Measurements from ENCODE around the gene CFAP107.
"Not testable (repeated sequence)": the region's sequence is repeated elsewhere in the genome, so short reads cannot be mapped to it uniquely, and the experiment has no call there.

Gene CFAP107, protein sequence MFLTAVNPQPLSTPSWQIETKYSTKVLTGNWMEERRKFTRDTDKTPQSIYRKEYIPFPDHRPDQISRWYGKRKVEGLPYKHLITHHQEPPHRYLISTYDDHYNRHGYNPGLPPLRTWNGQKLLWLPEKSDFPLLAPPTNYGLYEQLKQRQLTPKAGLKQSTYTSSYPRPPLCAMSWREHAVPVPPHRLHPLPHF

DNA sequence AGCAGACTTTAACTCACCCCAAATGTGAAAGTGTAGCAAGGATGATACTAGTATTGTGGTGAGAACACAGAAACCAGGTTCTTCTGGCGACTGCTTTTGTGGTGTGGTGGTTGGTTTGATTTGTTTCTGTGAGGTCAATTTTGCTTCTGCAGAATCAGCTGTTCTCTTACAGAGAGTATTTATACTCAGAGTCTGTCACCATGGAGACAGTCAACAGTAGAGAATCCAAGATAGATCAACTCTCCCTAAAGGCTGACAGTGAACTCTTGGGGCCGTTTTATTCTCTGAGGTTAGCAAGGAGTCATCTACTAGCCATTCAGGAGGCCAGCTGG, at the start of gene CFAP107:
Gene CFAP107, plus strand, starts transcription at position 209 of the 332 bp plus-strand sequence. CDS start 231 bp downstream, outside the sequence.
- no peak for DNase-seq (ENCODE audit: low spot score)

DNA sequence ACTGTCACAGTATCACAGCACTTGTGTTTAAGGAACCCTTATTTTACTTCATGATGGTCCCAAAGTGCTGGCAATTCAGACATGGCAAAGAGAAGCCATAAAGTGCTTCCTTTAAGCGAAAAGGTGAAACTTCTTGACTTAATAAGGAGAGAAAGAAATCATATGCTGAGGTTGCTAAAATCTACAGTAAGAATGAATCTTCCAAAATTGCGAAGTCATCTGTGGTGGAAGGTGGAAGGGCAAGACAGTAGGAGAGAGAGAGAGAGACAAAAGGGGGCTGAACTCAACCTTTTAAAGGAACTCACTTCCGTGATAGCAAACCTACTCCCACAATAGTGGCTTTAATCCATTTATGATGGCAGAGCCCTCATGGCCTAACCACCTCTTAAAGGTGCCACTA, 49.3 kb upstream of the CFAP107 start:
- no peak for DNase-seq (ENCODE audit: low spot score)

DNA sequence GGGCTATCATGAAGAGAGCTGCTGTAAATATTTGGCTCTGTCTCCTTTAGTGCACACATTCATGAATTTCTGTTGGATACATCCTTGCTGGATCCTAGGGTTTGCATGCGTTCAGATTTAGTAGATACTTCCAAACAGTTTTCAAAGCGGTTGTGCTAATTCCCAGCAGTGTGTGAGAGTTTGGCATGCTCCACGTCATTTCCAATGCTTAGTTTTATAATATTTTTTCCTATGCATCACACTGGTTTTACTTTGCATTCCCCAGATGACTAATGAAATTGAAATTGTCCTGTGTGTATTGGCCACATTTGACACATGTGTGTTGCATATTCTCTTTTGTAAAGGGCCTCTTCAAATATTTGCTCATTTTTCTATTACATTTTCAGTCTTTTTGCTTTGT, 48.6 kb upstream of the CFAP107 start:
- DNase-seq (ENCODE audit: low spot score): no peak

DNA sequence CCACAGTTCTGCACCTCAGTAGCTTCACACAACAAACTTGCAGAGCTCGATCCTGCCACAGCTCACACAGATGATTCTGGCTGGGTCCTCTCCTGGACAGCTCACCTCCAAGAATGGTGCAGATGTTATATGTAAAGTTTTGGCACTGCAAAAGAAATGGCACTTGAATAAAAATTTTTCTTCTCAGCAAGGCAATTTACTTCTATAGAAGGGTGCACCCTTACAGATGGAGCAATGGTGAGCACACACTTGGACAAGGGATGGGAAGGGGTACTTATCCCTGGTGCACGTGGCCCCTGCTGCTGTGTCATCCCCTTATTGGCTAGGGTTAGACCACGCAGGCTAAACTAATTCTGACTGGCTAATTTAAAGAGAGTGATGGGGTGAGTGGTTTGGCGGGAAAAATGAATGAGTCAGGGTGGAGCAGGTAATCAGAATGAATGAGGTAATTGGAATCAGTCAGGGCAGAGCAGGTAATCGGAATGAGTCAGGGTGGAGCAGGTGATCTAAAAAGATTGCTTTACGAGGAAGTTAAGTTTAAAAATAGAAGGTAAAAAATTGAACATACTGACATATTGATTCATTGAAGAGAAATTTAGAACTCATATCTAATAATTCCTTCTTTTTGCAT, 42.1 kb upstream of the CFAP107 start:
- DNase-seq (ENCODE audit: low spot score): no peak

DNA sequence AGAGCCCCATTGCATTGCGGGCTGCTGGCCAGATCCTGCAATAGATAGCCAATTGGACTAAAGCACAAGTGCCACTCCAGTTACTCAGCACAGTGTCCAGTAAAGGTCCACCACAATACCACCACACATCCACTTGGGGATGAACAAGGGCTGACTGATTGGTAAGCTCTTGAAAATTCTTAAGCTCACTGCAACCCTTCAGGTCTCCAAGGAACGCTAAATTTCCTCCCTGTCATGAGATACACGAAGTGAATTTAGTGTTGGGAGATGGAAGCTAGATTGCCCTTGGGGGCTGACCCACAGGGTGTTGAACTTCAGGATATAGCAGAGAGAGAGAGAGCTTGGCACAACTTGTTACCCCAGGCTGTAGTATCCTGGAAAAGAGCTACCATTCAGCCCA, 39.9 kb upstream of the CFAP107 start:
- DNase-seq (ENCODE audit: low spot score): no peak

DNA sequence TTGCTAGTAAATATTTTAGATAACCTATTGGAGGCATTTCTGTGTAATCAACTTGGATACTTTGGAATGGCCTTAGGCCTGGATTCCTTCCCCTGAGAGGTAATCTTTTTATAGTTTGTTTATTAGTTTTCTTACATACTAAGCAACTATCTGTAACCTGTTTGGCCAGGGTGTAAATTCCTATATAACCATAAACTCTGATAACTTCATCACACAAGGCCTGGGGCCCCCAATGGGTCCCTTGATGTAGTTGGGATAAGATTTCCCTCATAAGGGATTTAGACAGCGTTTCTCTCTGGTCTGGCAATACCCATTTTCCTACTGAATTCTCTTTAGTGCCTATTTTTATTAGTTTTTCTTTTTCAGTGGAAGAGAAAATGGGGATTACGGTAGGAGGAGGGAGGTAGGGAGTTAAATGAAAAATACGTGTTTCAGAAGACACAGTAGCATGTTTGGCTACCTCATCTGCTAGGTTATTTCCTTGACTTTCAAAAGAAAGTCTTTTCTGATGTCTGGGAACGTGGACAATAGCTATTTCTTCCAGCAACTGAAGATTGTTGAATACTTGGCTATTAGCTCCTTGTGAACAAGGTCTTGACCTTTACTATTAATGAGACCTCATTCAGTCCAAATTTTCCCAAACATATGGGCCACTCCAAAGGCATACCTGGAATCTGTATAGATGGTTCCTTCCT, 37.5 kb upstream of the CFAP107 start:
- no peak for DNase-seq (ENCODE audit: low spot score)

DNA sequence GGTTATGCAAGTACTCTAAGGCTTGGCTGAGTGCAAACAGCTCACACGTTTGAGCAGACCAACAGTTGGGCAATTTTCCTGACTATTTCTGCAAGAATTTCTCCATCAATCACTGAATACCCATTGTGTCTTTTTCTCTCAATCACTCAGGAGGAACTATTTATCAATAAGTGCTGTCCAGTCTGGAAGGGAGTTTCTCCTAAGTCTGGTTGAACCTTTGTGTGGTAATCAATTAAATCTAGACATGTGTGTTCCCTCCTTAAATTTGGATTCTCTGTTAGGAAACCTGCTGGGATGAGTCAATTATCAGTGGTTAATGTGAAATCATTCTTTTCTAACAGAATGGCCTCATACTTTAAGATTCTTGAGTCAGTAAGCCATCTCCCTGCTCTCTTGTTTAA, 36.9 kb upstream of the CFAP107 start:
- no peak for DNase-seq (ENCODE audit: low spot score)

DNA sequence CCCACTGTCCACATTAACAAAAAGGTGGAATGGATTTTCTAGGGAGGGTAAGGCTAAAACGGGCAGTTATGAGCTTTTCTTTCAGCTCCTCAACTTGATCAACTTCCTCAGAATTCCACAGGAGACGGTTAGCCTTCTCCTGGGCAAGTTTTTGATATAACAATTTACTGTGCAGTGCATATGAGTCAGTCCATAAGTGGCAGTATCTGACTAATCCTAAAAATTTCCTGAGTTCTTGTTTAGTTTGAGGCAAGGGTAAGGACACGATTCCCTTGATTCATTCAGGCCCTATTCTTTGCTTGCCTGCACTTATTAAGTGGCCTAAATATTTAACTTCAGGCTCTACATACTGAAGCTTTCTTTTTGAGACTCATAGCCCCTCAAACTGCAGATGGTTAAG, 36.3 kb upstream of the CFAP107 start:
- no peak for DNase-seq (ENCODE audit: low spot score)

DNA sequence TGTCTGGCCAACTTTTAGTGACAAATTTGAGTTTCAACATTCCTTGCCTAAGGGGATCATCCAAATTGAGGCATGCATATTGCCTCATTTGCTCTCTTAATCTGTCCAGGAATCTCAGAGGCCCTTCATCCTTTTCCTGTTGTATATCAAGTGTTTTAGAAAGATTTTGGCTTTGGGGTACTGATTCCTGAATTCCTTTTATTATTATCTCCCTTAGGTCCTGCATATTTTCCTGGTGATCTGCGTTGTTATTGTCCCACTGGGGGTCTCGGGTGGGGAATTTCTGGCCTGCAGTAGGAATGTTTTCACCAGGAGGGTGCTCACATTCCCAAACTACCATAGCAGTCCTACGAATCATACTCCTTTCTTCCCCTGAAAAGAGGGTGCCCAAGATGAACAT, 34.5 kb upstream of the CFAP107 start:
- DNase-seq (ENCODE audit: low spot score): no peak

DNA sequence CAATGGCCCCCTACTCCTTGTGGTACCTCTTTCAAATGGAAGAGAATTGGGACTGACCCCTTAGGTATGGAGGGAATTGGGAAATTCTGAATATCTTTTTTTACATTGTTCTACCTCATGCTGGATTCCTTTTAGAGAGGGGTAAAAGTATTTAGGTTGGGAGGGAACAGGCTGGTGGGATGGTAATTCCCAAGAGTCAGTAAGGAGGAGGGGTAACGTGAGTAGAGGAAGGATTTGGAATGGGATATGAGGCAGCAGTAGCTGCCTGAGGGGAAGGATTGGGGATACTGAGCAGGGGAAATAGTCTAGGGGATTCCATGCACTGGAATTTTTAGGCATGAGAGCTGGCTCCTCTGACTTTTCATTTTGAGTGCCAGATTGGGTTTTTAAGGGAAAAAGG, 33.9 kb upstream of the CFAP107 start:
- DNase-seq (ENCODE audit: low spot score): no peak

DNA sequence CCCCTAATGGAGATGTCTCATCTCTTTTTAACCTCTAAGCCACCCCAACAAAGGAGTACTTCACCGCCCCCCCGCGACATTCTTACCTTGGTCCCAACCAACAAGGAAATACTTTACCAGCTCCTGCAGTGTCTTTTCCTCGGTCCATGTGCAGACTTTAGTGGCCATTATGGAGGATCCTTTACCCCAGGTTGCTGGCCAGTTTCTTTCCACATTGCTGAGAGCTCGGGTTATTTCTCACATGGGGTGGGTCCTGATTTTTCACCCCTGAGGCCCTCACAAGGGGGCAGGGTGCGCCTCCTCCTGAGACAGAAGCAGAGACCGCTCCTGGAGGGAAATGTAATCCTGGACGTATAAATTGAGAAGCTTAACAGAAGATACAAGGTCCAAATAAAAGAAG, 33.1 kb upstream of the CFAP107 start:
- DNase-seq (ENCODE audit: low spot score): no peak

DNA sequence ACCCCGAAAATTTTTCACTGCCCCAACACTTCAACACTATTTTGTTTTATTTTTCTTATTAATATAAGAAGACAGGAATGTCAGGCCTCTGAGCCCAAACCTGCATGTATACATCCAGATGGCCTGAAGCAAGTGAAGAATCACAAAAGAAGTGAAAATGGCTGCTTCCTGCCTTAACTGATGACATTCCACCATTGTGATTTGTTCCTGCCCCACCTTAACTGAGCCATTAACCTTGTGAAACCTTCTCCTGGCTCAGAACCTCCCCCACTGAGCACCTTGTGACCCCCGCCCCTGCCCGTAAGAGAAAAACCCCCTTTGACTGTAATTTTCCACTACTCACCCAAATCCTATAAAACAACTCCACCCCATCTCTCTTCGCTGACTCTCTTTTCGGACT, 32.3 kb upstream of the CFAP107 start:
- not testable (repeated sequence) for DNase-seq (ENCODE audit: low spot score)

DNA sequence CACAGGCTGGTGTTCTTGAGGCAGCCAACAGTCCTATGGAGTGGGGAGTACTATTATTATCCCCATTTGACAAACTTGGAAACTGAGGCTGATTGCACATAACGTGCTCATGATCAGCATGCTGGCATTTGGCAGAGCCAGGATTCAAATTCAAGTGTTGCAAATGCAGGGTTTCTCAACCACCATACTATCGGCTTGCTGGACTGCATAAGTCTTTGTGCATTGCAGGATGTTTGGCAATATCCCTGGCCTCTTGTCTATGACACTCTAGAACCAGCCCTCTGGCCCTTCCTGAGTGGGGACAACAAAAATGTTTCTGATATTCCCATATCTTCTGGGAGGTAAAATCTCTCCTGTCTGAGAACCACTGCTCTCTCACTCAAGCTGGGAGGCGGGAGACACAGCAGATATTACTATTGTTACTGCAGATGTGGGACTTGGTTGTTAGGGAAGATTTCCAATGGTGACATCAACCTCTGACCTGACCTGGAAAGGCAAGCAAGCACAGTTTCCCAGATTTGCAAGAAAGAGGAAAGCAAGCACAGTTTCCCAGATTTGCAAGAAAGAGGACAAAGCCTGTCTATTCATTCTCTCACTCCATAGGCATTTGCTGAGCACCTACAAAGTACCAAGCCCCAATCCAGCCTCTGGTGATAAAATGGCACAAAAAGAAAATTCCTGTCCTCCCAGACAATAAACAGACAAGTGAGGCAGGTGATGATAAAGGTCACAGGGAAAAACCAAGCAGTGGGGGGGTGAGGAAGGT, 31.1 kb upstream of the CFAP107 start:
- DNase-seq (ENCODE audit: low spot score): no peak

DNA sequence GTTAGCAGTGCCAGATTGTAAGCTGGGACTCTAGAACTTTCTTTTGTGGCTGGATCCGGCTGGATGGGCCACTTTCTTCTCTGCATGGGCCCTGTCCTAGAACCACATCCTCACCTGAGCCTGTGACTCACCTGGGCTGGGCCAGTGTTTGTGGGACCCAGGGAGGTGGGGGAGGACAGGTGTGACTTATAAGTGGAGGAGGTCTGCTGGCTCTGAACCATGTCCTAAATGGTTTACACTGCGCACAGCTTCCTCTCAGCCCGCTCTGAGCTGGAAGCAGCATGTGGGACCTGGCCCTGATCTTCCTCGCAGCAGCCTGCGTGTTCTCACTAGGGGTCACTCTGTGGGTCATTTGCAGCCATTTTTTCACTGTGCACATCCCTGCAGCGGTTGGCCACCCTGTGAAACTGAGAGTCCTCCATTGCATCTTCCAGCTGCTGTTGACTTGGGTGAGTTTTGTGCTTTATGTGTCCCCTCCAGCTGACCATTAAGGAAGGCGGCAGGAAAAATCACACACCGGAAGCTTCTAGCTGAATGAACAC, 30.0 kb upstream of the CFAP107 start, which contains the start of gene AADACL3:
Gene AADACL3, plus strand, starts transcription at position 215 of the 542 bp plus-strand sequence. Its CDS starts 67 bp downstream, at position 282.
- no peak for DNase-seq (ENCODE audit: low spot score)

DNA sequence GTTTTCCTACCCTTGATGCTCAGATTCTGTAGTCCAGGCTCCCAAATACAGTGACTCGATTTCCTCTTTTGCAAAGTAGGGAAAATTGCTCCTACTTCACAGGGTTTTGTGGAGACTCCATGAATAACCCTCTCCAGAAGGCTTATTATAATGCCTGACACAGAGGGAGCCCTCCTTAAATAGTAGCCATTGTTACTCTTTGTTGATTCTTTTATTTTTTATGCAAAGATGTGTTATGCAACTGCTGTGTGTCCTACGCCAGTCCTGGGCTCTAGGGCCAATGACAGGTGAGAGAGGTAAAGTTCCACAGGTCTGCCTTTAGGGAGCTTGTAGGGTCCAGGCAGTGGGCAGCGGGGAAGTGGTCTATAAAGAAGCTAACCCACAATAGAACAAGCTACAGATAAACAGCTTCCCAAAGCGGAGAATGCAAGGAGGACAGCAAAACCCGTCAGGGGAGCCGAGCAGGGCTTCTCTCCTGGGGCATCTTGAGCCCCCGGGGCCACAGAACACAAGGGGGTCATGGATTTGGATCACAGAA, 28.6 kb upstream of the CFAP107 start:
- no peak for DNase-seq (ENCODE audit: low spot score)

DNA sequence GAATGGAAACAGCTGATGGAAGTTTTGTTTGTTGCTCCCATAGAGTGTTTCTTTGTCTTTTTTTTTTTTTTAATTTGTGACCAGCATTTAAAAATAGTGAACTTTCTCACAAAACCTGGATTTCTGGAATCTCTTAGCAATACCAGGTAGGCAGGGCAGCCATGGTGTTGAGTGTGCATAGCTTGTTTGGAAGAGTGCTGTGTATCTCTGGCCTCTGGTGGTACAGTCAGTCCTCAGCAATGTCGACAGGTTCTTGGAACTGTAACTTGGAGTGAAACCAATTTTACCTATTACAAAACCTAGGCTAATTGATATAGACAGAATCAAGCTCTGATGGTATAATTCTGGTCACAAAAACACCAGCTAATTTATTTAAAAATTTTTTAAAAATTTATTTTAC, 23.4 kb upstream of the CFAP107 start:
- DNase-seq (ENCODE audit: low spot score): no peak

DNA sequence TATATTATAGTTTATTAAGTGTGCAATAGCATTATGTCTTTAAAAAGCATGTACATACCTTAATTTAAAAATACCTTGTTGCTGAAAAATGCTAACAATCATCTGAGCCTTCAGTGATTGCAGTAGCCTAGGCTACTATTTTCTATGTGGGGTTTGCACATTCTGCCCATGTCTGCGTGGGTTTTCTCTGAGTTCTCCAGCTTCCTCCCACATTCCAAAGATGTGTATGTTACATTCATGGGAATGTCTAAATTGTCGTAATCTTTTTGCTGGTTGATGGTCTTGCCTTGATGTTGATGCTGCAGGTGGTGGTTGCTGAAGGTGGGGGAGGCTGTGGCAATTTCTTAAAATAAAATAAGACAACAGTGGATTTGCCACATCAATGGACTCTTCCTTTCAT, 17.6 kb upstream of the CFAP107 start:
- no peak for DNase-seq (ENCODE audit: low spot score)

DNA sequence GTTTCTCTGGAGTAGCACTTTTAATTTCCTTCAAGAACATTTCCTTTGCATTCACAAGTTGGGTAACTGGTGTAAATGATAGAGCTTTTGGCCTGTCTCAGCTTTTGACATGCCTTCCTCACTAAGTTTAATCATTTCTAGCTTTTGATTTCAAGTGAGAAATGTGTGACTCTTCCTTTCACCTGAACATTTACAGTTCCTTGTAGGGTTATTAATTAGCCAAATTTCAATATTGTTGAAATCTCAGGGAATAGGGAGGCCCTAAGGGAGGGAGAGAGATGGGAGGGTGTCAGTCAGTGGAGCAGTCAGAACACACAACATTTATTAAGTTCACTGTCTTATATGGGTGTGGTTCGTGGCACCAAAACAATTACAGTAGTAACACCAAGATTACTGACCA, 15.8 kb upstream of the CFAP107 start:
- DNase-seq (ENCODE audit: low spot score): no peak

DNA sequence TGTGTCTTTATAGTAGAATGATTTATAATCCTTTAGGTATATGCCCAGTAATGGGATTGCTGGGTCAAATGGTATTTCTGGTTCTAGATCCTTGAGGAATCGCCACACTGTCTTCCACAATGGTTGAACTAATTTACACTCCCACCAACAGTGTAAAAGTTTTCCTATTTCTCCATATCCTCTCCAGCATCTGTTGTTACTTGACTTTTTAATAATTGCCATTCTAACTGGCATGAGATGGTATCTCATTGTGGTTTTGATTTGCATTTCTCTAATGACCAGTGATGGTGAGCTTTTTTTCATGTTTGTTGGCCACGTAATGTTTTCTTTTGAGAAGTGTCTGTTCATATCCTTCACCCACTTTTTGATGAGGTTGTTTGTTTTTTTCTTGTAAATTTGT, 14.9 kb upstream of the CFAP107 start:
- DNase-seq (ENCODE audit: low spot score): not testable (repeated sequence)

DNA sequence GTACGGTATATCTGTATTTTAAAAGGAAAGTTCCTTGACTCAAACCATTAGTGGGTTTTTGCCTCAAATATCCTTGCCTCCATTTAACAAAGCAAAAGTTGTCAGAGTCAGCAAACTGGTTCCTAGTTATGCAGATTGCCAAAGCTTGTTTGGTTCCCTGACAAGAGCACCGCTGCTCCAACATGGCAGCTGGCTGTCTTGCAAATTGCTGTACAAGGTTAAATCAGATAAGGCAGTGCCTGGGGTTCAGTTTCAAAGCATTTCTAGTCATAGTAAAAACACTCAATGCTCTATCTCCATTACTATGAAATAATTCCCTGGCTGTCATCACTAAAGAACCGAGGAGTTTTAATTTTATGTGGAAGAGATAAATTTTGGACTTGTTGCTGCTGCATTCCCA, 11.3 kb upstream of the CFAP107 start:
- DNase-seq (ENCODE audit: low spot score): no peak

DNA sequence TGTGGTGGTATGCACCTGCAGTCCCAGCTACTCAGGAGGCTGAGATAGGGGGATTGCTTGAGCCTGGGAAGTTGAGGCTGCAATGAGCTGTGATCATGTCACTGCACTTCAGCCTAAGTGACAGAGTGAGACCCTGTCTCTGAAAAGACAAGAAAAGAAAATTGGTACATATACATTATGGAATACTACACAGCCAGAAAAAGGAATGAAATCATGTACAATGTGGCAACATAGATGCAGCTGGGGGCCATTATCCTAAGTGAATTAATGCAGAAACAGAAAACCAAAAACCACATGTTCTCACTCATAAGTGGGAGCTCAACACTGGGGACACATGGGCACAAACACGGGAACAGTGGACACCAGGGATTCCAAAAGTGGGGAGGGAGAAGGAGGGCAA, 7.1 kb upstream of the CFAP107 start:
- DNase-seq (ENCODE audit: low spot score): no peak

DNA sequence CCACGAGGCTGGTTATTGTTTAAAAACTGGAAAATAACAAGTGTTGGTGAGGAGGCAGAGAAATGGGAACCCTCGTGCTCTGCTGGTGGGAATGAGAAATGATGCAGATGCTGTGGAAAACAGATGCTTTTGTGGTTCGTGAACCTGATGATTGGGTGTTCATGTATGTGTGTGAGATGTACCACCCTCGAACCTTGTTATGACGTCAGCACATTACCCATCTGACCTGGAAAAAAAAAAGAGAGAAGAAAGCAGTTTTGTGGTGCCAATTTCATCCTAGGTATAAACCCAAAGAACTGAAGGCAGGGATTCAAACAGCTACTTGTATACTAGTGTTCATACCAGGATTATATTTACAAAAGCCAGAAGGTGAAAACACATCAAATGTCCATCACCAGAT, 6.4 kb upstream of the CFAP107 start:
- DNase-seq (ENCODE audit: low spot score): no peak

Data from putamen (tissue), 1 donor.